B cell (primary cell): ENCODE data around the gene TRA2A. TPM values are rescaled to one million over a fixed set of nuclear protein-coding genes. Genes with fewer than 3 reads are reported as not detected.
A peak's percentile ranks its signal among the peaks of the same experiment; 100 is the strongest.

Experiments used
- ATAC-seq: fragments of 200-7000 bp; cut with Tn5 transposase; one replicate; pipeline ENCODE4 v1.10.0; 2021; ENCODE audit warnings: low read depth, mild to moderate bottlenecking, moderate number of reproducible peaks, moderate library complexity
- CTCF ChIA-PET: fragments of 350-600 bp; sonication (Branson Sonifier 250); formaldehyde crosslinking; loops from one replicate; lab custom pipeline; 2021; ENCODE audit warnings: antibody characterized with exemption, inconsistent platforms; lab: Charles Lee
- POLR2A ChIA-PET: fragments of 350-600 bp; sonication (Branson Sonifier 250); formaldehyde crosslinking; loops from one replicate; lab custom pipeline; 2021; ENCODE audit warnings: antibody characterized with exemption; lab: Charles Lee
- DNase-seq: peaks from one replicate; pipeline ENCODE4 v3.0.0; 2013
- H2AFZ ChIP-seq: 2 replicates; pipeline ENCODE4 v1.6.1; 2012; ENCODE audit warnings: mild to moderate bottlenecking, low read depth, low read length; ENCODE audit not compliant: insufficient read depth, poor library complexity, severe bottlenecking
- H3K27ac ChIP-seq, 2 donors: 1 replicate in 1 of 2; 2 replicates in 1 of 2; pipeline ENCODE4 v1.5.1; 2012 to 2013; ENCODE audit warnings: low read length in 2 of 2, mild to moderate bottlenecking in 2 of 2, moderate library complexity in 1 of 2
- H3K27me3 ChIP-seq, 4 experiments: fragments of 200-600 bp in 1 of 4; sonication (generic) in 1 of 4; replicated peaks in 1 of 4; 1 replicate in 2 of 4; 2 replicates in 2 of 4; pipeline versions ENCODE4 v1.6.1 to v1.7.0; 2013 to 2016; ENCODE audit warnings: low read length in 3 of 4, mild to moderate bottlenecking in 2 of 4, mixed read lengths in 1 of 4, moderate library complexity in 1 of 4; ENCODE audit not compliant: insufficient read depth in 4 of 4, control insufficient read depth in 3 of 4; ENCODE audit errors: control extremely low read depth in 1 of 4
- H3K36me3 ChIP-seq, 2 experiments: replicated peaks in 1 of 2; 1 replicate in 1 of 2; 2 replicates in 1 of 2; pipeline versions ENCODE4 v1.6.1 to v1.7.1; 2013; ENCODE audit warnings: low read length in 1 of 2; ENCODE audit not compliant: insufficient read depth in 2 of 2, control insufficient read depth in 1 of 2; ENCODE audit errors: control extremely low read depth in 1 of 2, extremely low read depth in 1 of 2
- H3K4me1 ChIP-seq, 2 donors: fragments of 200-600 bp in 1 of 2; sonication (generic) in 1 of 2; 1 replicate in 1 of 2; 2 replicates in 1 of 2; pipeline versions ENCODE4 v1.5.1 to v1.6.1; 2013 to 2017; ENCODE audit warnings: low read length in 2 of 2; ENCODE audit not compliant: control insufficient read depth in 2 of 2, insufficient read depth in 2 of 2
- H3K4me2 ChIP-seq: replicated peaks from 2 replicates; pipeline ENCODE3; 2012; ENCODE audit warnings: mild to moderate bottlenecking, low read depth, low read length; ENCODE audit not compliant: poor library complexity, severe bottlenecking
- H3K4me3 ChIP-seq, 5 experiments: fragments of 200-600 bp in 1 of 5; sonication (generic) in 1 of 5; 1 replicate in 3 of 5; 2 replicates in 2 of 5; pipeline versions ENCODE4 v1.5.1 to v1.7.0; 2011 to 2016; ENCODE audit warnings: low read length in 4 of 5, mild to moderate bottlenecking in 4 of 5, low read depth in 2 of 5, control low read depth in 1 of 5, moderate library complexity in 1 of 5; ENCODE audit not compliant: insufficient read depth in 1 of 5; ENCODE audit errors: control extremely low read depth in 1 of 5, extremely low read depth in 1 of 5
- H3K79me2 ChIP-seq: fragments of 200-600 bp; sonication (generic); one replicate; pipeline ENCODE4 v1.6.0; 2016; ENCODE audit warnings: low read length; ENCODE audit not compliant: control insufficient read depth, insufficient read depth
- H3K9ac ChIP-seq: fragments of 200-600 bp; sonication (generic); 2 replicates; pipeline ENCODE4 v1.6.1; 2017; ENCODE audit warnings: mild to moderate bottlenecking, low read length, moderate library complexity
- H3K9me3 ChIP-seq, 3 donors: one replicate each; pipeline versions ENCODE4 v1.6.1 to v1.7.1; 2013; ENCODE audit warnings: low read length in 2 of 3; ENCODE audit not compliant: control insufficient read depth in 2 of 3, insufficient read depth in 1 of 3; ENCODE audit errors: control extremely low read depth in 1 of 3
- H4K20me1 ChIP-seq: 2 replicates; pipeline ENCODE4 v1.6.0; 2012; ENCODE audit warnings: mild to moderate bottlenecking, low read length; ENCODE audit not compliant: insufficient read depth, control insufficient read depth, poor library complexity, severe bottlenecking
- H3K27ac Mint-ChIP-seq: one replicate; pipeline ENCODE4 v1.8.0; 2021; ENCODE audit warnings: mixed read lengths
- H3K27me3 Mint-ChIP-seq: one replicate; pipeline ENCODE4 v1.8.0; 2021; ENCODE audit warnings: mixed read lengths
- H3K4me1 Mint-ChIP-seq: one replicate; pipeline ENCODE4 v1.8.0; 2021; ENCODE audit warnings: mixed read lengths
- H3K4me3 Mint-ChIP-seq: one replicate; pipeline ENCODE4 v1.8.0; 2021; ENCODE audit warnings: mixed read lengths
- H3K9me3 Mint-ChIP-seq: one replicate; pipeline ENCODE4 v1.8.0; 2022; ENCODE audit warnings: mixed read lengths; ENCODE audit not compliant: insufficient read depth
- EZH2 ChIP-seq: IDR thresholded peaks from 2 replicates; pipeline ENCODE4 v1.6.1; 2012; ENCODE audit warnings: borderline replicate concordance, low read depth, mild to moderate bottlenecking, moderate library complexity, low read length; ENCODE audit not compliant: insufficient read depth, poor library complexity, severe bottlenecking
- WGBS: methylation state at CpG from one replicate; pipeline ENCODE4 v1.1.5; 2013; ENCODE audit warnings: missing lambda C conversion rate; ENCODE audit not compliant: insufficient coverage; 5-methylcytosine and 5-hydroxymethylcytosine counted together
- intact Hi-C: fragments of 100-400 bp; cut with micrococcal nuclease; formaldehyde crosslinking; loops from one replicate; pipeline ENCODE4 v1.10.0; 2022
- polyA plus RNA-seq: library from polyadenylated mRNA; depleted of rRNA; stranded (reverse); fragments of >200 nt; gene quantifications from 2 replicates; pipeline ENCODE4 v1.2.3, GENCODE V29; 2012
- total RNA-seq, 2 donors: library from RNA; stranded (reverse); fragments of 120-200 nt in 1 of 2; gene quantifications; 1 replicate in 1 of 2; 2 replicates in 1 of 2; pipeline versions ENCODE4 v1.2.3 to v1.2.4, GENCODE V29; 2013 to 2022
- TF ChIP-seq, protein P1 (sequence below): fragments of 200-600 bp; IDR thresholded peaks from one replicate; pipeline ENCODE4 v1.8.0; 2022; ENCODE audit warnings: antibody characterized with exemption, mild to moderate bottlenecking

TRA2A gene
- total and polyA plus RNA-seq, 2 donors (not counting 1 experiment from before 2014, with no cell fraction given) = 107 to 173 TPM

DNA sequence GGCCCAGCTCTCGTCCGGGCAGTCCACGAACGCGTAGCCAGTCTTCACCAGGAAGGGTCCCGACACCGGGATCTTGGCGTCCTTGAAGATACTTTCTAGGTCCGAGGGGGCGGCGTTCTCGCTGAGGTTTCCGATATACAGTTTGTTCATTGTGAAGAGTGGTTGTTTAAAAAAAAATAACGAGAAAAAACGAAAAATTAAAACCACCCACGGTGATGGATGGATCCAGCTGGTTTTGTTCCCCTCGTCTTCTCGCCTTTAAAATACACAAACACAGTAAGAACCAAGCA lies 61.9 kb downstream of the TRA2A start:
- no peak for ATAC-seq
- peaks cover 56% of the 10 kb centered on the region for H3K27me3 Mint-ChIP-seq
- H3K9ac ChIP-seq = peak overlapping the region; percentile 59

DNA sequence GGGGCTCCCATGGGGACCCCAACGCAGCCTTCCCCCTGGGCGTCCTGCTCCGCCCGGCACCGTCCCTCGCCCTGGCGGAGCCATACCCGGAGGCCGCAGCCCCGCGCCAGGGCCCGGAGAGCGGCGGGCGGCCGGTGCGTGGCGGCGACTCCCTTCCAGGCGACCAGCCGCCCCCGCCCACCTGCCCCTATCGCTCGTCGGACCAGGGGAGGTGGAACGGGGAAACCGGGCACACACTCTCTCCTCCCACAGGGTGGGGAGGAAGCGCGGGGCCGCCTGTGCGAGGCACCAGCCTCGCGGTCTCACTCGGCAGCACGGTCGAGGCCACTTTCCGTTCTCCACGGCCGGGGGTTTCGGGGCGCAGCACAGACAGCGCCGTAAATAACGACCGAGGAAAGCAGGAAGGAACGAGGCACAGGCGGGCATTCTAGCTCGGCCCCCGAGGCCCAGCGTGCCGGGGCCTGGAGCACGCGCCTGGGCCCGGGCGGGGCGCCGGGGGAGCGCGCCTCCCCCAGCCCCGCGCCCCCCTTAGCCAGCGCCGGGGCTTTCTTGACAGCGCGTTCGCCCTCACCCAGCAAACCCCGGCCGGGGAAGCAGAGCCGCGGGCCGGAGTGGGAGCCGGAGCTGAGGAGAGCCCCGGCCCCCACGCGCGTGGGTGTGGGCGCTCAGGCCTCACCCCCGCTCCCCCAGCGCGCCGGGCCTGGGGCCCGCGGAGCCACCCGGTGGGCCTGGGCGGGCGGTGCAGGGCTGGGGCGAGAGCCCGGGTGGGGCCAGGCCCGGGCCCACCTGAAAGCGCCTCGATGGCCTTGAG lies 62.4 kb downstream of the TRA2A start:
- Histone ChIP-seq H3K9ac (peak overlapping the region; percentile 59), H3K4me2 (peak overlapping the region; percentile 89), H3K9me3 (peaks cover 0 to 40% (median 4%) of the 10 kb centered on the region in 3 donors), H3K27me3 (peaks cover 0 to 82% (median 69%) of the 10 kb centered on the region in 4 experiments), H3K4me3 (peak overlapping the region; percentile 36 to 90 (median 53)), H3K27ac (peak overlapping the region in 1 of 2 donors; percentile 4), H3K4me1 (peaks cover 54 to 63% of the 10 kb centered on the region in 2 donors), H2AFZ (peak overlapping the region; percentile 72), H3K36me3 (peaks cover 0 to 1% of the 10 kb centered on the region in 2 experiments), H4K20me1 (peaks cover 17% of the 10 kb centered on the region), H3K79me2 (no peaks in the 10 kb centered on the region)
- POLR2A ChIA-PET = no interaction called here
- under 1% methylated on average over 91 of the region's 91 CpGs for WGBS
- Mint-ChIP-seq H3K9me3 (no peaks in the 10 kb centered on the region), H3K27me3 (peaks cover 54% of the 10 kb centered on the region), H3K4me3 (peak overlapping the region; percentile 86), H3K27ac (peak overlapping the region; percentile 84), H3K4me1 (peaks cover 41% of the 10 kb centered on the region)
- CTCF ChIA-PET = interaction anchor here (1.0 to 2.1 kb wide), 2 partner anchors 13 to 54 kb away, joined by 3 to 5 read pairs; no protein-coding TSS in a partner anchor
- ATAC-seq (peak; percentile 28), DNase-seq (peak; percentile 84)
- intact Hi-C loops = no loop called here
- peak; percentile 93 for TF ChIP-seq EZH2
- TF ChIP-seq, protein P1, sequence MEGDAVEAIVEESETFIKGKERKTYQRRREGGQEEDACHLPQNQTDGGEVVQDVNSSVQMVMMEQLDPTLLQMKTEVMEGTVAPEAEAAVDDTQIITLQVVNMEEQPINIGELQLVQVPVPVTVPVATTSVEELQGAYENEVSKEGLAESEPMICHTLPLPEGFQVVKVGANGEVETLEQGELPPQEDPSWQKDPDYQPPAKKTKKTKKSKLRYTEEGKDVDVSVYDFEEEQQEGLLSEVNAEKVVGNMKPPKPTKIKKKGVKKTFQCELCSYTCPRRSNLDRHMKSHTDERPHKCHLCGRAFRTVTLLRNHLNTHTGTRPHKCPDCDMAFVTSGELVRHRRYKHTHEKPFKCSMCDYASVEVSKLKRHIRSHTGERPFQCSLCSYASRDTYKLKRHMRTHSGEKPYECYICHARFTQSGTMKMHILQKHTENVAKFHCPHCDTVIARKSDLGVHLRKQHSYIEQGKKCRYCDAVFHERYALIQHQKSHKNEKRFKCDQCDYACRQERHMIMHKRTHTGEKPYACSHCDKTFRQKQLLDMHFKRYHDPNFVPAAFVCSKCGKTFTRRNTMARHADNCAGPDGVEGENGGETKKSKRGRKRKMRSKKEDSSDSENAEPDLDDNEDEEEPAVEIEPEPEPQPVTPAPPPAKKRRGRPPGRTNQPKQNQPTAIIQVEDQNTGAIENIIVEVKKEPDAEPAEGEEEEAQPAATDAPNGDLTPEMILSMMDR = peak; percentile 26

More for the DNA sequence above, 61.9 kb downstream of the TRA2A start:
- H2AFZ ChIP-seq = no peak overlapping the region
- H3K79me2 ChIP-seq = no peaks in the 10 kb centered on the region
- H3K27ac ChIP-seq = peak overlapping the region in 1 of 2 donors; percentile 16
- peak overlapping the region; percentile 84 for H3K27ac Mint-ChIP-seq
- peak overlapping the region; percentile 7 to 90 (median 53) for H3K4me3 ChIP-seq
- no peak for DNase-seq
- ChIA-PET POLR2A (interaction anchor here (0.7 kb wide), 1 partner anchor 62 kb away, joined by 3 read pairs; no protein-coding TSS in a partner anchor), CTCF (interaction anchor here (1.0 kb wide), 1 partner anchor 12 kb away, joined by 3 read pairs; no protein-coding TSS in a partner anchor)
- TF ChIP-seq EZH2 = no peak
- intact Hi-C loops = loop anchor here (2.0 to 5.0 kb wide), 2 partner anchors 97 to 173 kb away; partner anchors contain the start of gene MALSU1
- H3K4me1 ChIP-seq = peaks cover 60 to 68% of the 10 kb centered on the region in 2 donors
- peaks cover 0 to 86% (median 73%) of the 10 kb centered on the region in 4 experiments for H3K27me3 ChIP-seq
- H3K4me3 Mint-ChIP-seq = peak overlapping the region; percentile 78
- H3K4me1 Mint-ChIP-seq = peaks cover 46% of the 10 kb centered on the region
- H3K36me3 ChIP-seq = peaks cover 0 to 1% of the 10 kb centered on the region in 2 experiments
- peaks cover 0 to 45% (median 8%) of the 10 kb centered on the region in 3 donors for H3K9me3 ChIP-seq
- WGBS = 3% methylated on average over 5 of the region's 18 CpGs
- H4K20me1 ChIP-seq = peaks cover 22% of the 10 kb centered on the region
- peak overlapping the region; percentile 89 for H3K4me2 ChIP-seq
- H3K9me3 Mint-ChIP-seq = no peaks in the 10 kb centered on the region
